Measurements from ENCODE around the gene MCM9. TPM values are rescaled to one million over a fixed set of nuclear protein-coding genes. Genes with fewer than 3 reads are reported as not detected.
"Not testable (repeated sequence)": the region's sequence is repeated elsewhere in the genome, so short reads cannot be mapped to it uniquely, and the experiment has no call there.

The MCM9 gene
- polyA plus RNA-seq, 4 donors, result 22.9 to 27.3 (median 25.2) TPM

GRCh38 chr6:118775381-118775780 lies 159.6 kb downstream of the MCM9 start:
- DNase-seq (ENCODE audit: low read depth in 4 of 4, low spot score in 2 of 4), result no peak

GRCh38 chr6:118774581-118774980 lies 160.4 kb downstream of the MCM9 start:
- no peak for DNase-seq (ENCODE audit: low read depth in 4 of 4, low spot score in 2 of 4)

- DNase-seq (ENCODE audit: low read depth in 4 of 4, low spot score in 2 of 4), result no peak
These were observed 162.1 kb downstream of the MCM9 start for GRCh38 chr6:118772886-118773285.

DNA sequence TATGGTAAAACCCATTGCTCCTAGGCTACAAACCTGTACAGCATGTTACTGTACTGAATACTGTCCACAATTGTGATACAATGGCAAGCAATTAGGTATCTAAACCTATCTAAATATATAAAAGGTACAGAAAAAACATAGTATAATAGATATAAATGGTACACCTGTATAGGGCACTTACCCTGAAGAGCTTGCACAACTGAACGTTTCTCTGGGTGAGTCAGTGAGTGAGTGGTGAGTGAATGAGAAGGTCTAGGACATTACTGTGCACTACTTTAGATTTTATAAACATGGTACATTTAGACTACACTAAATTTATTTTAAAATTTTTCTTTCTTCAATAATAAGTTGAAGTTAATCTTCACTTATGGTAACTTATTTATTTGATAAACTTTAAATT lies 163.7 kb downstream of the MCM9 start:
- no peak for DNase-seq (ENCODE audit: low read depth in 4 of 4, low spot score in 2 of 4)

DNA sequence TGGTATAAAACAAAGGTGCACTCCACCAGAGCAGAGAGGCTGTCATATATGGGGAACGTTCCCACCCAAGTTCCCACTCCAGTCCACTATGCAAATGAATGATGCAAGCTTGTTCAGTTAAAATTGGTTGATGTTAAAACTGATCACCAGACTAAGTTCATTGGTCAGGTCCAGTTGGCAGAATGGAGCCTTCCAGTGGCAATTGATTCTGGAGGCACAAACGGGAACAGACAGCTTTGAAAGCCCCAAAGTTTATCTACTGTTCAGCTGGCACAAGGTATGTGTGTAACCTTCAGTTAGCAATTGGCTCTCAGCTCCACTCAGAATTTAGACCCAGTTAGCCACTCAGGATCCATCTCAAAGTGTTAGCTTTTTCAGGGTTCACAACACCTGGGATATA lies 164.1 kb downstream of the MCM9 start:
- DNase-seq (ENCODE audit: low read depth in 4 of 4, low spot score in 2 of 4), result no peak

DNA sequence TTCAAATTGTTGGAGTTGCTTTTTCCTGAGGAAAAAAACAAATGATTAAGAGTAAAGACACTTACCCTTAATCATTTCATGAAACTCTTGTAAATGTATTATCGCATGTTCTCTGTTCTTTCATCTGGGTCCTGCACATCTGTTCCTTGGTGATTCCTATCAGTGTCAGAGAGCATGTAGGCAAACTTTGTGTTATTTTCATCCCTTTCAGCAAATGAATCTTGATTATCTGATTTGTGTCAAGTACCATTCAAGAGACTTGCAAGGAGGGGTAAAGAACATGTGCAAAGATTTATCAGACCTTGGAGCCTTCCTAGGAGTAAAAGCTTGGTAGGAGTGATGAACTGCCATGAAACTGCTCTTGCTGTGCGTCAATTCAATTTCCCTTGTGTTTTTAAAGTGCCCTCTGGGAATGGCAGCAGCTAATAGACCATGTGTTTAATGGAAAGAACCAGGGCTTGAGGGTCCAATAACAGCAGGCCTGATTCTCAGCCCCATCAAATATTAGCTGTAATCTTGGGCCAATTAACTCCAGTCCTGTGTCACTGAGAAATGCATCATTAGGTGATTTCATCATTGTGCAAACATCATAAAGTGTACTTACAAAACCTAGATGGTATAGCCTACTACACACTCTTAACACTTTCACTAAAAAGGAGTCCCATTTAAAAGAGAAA lies 164.7 kb downstream of the MCM9 start:
- no peak for DNase-seq (ENCODE audit: low read depth in 4 of 4, low spot score in 2 of 4)

DNA sequence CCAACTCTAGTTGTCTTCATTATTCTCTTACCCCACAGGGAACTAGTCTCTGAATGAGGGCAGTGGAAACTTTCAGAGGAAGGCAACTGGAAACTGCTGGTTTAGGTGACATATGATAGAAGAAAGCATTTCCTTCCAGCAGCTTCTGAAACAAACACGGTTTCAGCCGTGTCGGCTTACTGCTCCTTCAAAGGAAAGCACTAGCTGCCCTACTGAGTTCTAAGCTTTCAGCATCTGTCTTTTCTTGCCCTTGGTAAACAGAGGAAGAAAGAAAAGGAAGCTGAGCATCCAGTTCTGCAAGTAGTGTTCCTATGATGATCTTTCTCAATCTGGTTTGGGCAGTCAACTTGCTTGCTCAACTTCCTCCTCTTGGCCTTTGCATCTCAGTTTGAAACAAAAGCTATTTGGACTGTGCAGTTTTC lies 166.0 kb downstream of the MCM9 start:
- DNase-seq (ENCODE audit: low read depth in 4 of 4, low spot score in 2 of 4), result no peak

GRCh38 chr6:118768441-118768840 lies 166.5 kb downstream of the MCM9 start:
- no peak for DNase-seq (ENCODE audit: low read depth in 4 of 4, low spot score in 2 of 4)

GRCh38 chr6:118765316-118765715 lies 169.6 kb downstream of the MCM9 start:
- DNase-seq (ENCODE audit: low read depth in 4 of 4, low spot score in 2 of 4), result not testable (repeated sequence)

GRCh38 chr6:118764766-118765165 lies 170.2 kb downstream of the MCM9 start:
- DNase-seq (ENCODE audit: low read depth in 4 of 4, low spot score in 2 of 4), result no peak

Other genes starting within 250 kb of the MCM9 start
- 10 to 100 TPM; 30.5 to 44.7 (median 37.5) TPM for gene ASF1A, start 41.0 kb downstream of the MCM9 start, polyA plus RNA-seq (ENCODE audit: insufficient read length in 4 of 4)
- gene FAM184A, start 143.5 kb upstream of the MCM9 start, polyA plus RNA-seq (ENCODE audit: insufficient read length in 4 of 4), result 10 to 100 TPM in 2 of 4 donors, 1 to 10 TPM in 2; 8.2 to 12.9 (median 9.6) TPM

Measured in left renal cortex interstitium (tissue), 4 donors.